B cell (primary cell): Measurements from ENCODE around the gene DPEP2. TPM values are rescaled to one million over a fixed set of nuclear protein-coding genes. Genes with fewer than 3 reads are reported as not detected.
"Not testable (repeated sequence)": the region's sequence is repeated elsewhere in the genome, so short reads cannot be mapped to it uniquely, and the experiment has no call there.

ENCODE experiments used
- ATAC-seq: fragments of 200-7000 bp; cut with Tn5 transposase; one replicate; pipeline ENCODE4 v1.10.0; 2021; ENCODE audit warnings: low read depth, mild to moderate bottlenecking, moderate number of reproducible peaks, moderate library complexity
- CTCF ChIA-PET: fragments of 350-600 bp; sonication (Branson Sonifier 250); formaldehyde crosslinking; loops from one replicate; lab custom pipeline; 2021; ENCODE audit warnings: antibody characterized with exemption, inconsistent platforms; lab: Charles Lee
- POLR2A ChIA-PET: fragments of 350-600 bp; sonication (Branson Sonifier 250); formaldehyde crosslinking; loops from one replicate; lab custom pipeline; 2021; ENCODE audit warnings: antibody characterized with exemption; lab: Charles Lee
- DNase-seq: peaks from one replicate; pipeline ENCODE4 v3.0.0; 2013
- H2AFZ ChIP-seq: 2 replicates; pipeline ENCODE4 v1.6.1; 2012; ENCODE audit warnings: mild to moderate bottlenecking, low read depth, low read length; ENCODE audit not compliant: insufficient read depth, poor library complexity, severe bottlenecking
- H3K27ac ChIP-seq, 2 donors: 1 replicate in 1 of 2; 2 replicates in 1 of 2; pipeline ENCODE4 v1.5.1; 2012 to 2013; ENCODE audit warnings: low read length in 2 of 2, mild to moderate bottlenecking in 2 of 2, moderate library complexity in 1 of 2
- H3K27me3 ChIP-seq, 4 experiments: fragments of 200-600 bp in 1 of 4; sonication (generic) in 1 of 4; replicated peaks in 1 of 4; 1 replicate in 2 of 4; 2 replicates in 2 of 4; pipeline versions ENCODE4 v1.6.1 to v1.7.0; 2013 to 2016; ENCODE audit warnings: low read length in 3 of 4, mild to moderate bottlenecking in 2 of 4, mixed read lengths in 1 of 4, moderate library complexity in 1 of 4; ENCODE audit not compliant: insufficient read depth in 4 of 4, control insufficient read depth in 3 of 4; ENCODE audit errors: control extremely low read depth in 1 of 4
- H3K36me3 ChIP-seq, 2 experiments: replicated peaks in 1 of 2; 1 replicate in 1 of 2; 2 replicates in 1 of 2; pipeline versions ENCODE4 v1.6.1 to v1.7.1; 2013; ENCODE audit warnings: low read length in 1 of 2; ENCODE audit not compliant: insufficient read depth in 2 of 2, control insufficient read depth in 1 of 2; ENCODE audit errors: control extremely low read depth in 1 of 2, extremely low read depth in 1 of 2
- H3K4me1 ChIP-seq, 2 donors: fragments of 200-600 bp in 1 of 2; sonication (generic) in 1 of 2; 1 replicate in 1 of 2; 2 replicates in 1 of 2; pipeline versions ENCODE4 v1.5.1 to v1.6.1; 2013 to 2017; ENCODE audit warnings: low read length in 2 of 2; ENCODE audit not compliant: control insufficient read depth in 2 of 2, insufficient read depth in 2 of 2
- H3K4me2 ChIP-seq: replicated peaks from 2 replicates; pipeline ENCODE3; 2012; ENCODE audit warnings: mild to moderate bottlenecking, low read depth, low read length; ENCODE audit not compliant: poor library complexity, severe bottlenecking
- H3K4me3 ChIP-seq, 5 experiments: fragments of 200-600 bp in 1 of 5; sonication (generic) in 1 of 5; 1 replicate in 3 of 5; 2 replicates in 2 of 5; pipeline versions ENCODE4 v1.5.1 to v1.7.0; 2011 to 2016; ENCODE audit warnings: low read length in 4 of 5, mild to moderate bottlenecking in 4 of 5, low read depth in 2 of 5, control low read depth in 1 of 5, moderate library complexity in 1 of 5; ENCODE audit not compliant: insufficient read depth in 1 of 5; ENCODE audit errors: control extremely low read depth in 1 of 5, extremely low read depth in 1 of 5
- H3K79me2 ChIP-seq: fragments of 200-600 bp; sonication (generic); one replicate; pipeline ENCODE4 v1.6.0; 2016; ENCODE audit warnings: low read length; ENCODE audit not compliant: control insufficient read depth, insufficient read depth
- H3K9ac ChIP-seq: fragments of 200-600 bp; sonication (generic); 2 replicates; pipeline ENCODE4 v1.6.1; 2017; ENCODE audit warnings: mild to moderate bottlenecking, low read length, moderate library complexity
- H3K9me3 ChIP-seq, 3 donors: one replicate each; pipeline versions ENCODE4 v1.6.1 to v1.7.1; 2013; ENCODE audit warnings: low read length in 2 of 3; ENCODE audit not compliant: control insufficient read depth in 2 of 3, insufficient read depth in 1 of 3; ENCODE audit errors: control extremely low read depth in 1 of 3
- H4K20me1 ChIP-seq: 2 replicates; pipeline ENCODE4 v1.6.0; 2012; ENCODE audit warnings: mild to moderate bottlenecking, low read length; ENCODE audit not compliant: insufficient read depth, control insufficient read depth, poor library complexity, severe bottlenecking
- H3K27ac Mint-ChIP-seq: one replicate; pipeline ENCODE4 v1.8.0; 2021; ENCODE audit warnings: mixed read lengths
- H3K27me3 Mint-ChIP-seq: one replicate; pipeline ENCODE4 v1.8.0; 2021; ENCODE audit warnings: mixed read lengths
- H3K4me1 Mint-ChIP-seq: one replicate; pipeline ENCODE4 v1.8.0; 2021; ENCODE audit warnings: mixed read lengths
- H3K4me3 Mint-ChIP-seq: one replicate; pipeline ENCODE4 v1.8.0; 2021; ENCODE audit warnings: mixed read lengths
- H3K9me3 Mint-ChIP-seq: one replicate; pipeline ENCODE4 v1.8.0; 2022; ENCODE audit warnings: mixed read lengths; ENCODE audit not compliant: insufficient read depth
- CTCF ChIP-seq: fragments of 200-600 bp; IDR thresholded peaks from one replicate; pipeline ENCODE4 v1.8.0; 2022; ENCODE audit warnings: antibody characterized with exemption, mild to moderate bottlenecking
- EZH2 ChIP-seq: IDR thresholded peaks from 2 replicates; pipeline ENCODE4 v1.6.1; 2012; ENCODE audit warnings: borderline replicate concordance, low read depth, mild to moderate bottlenecking, moderate library complexity, low read length; ENCODE audit not compliant: insufficient read depth, poor library complexity, severe bottlenecking
- WGBS: methylation state at CpG from one replicate; pipeline ENCODE4 v1.1.5; 2013; ENCODE audit warnings: missing lambda C conversion rate; ENCODE audit not compliant: insufficient coverage; 5-methylcytosine and 5-hydroxymethylcytosine counted together
- intact Hi-C: fragments of 100-400 bp; cut with micrococcal nuclease; formaldehyde crosslinking; loops from one replicate; pipeline ENCODE4 v1.10.0; 2022
- polyA plus RNA-seq: library from polyadenylated mRNA; depleted of rRNA; stranded (reverse); fragments of >200 nt; gene quantifications from 2 replicates; pipeline ENCODE4 v1.2.3, GENCODE V29; 2012
- total RNA-seq, 2 donors: library from RNA; stranded (reverse); fragments of 120-200 nt in 1 of 2; gene quantifications; 1 replicate in 1 of 2; 2 replicates in 1 of 2; pipeline versions ENCODE4 v1.2.3 to v1.2.4, GENCODE V29; 2013 to 2022

The DPEP2 gene
- total and polyA plus RNA-seq, 2 donors (not counting 1 experiment from before 2014, with no cell fraction given), result 123 to 150 TPM

- no peak for TF ChIP-seq EZH2
- no peak for TF ChIP-seq CTCF
- H3K9ac ChIP-seq, result no peak overlapping the region
- H3K4me3 ChIP-seq, result no peak overlapping the region
- H3K4me1 Mint-ChIP-seq, result peaks cover 18% of the 10 kb centered on the region
- H3K9me3 ChIP-seq, result no peaks in the 10 kb centered on the region
- no peak for ATAC-seq
- no peak overlapping the region for H3K27ac ChIP-seq
- no peaks in the 10 kb centered on the region for H4K20me1 ChIP-seq
- H2AFZ ChIP-seq, result no peak overlapping the region
- no peak overlapping the region for H3K4me3 Mint-ChIP-seq
- intact Hi-C loops, result no loop called here
- H3K36me3 ChIP-seq, result peaks cover 4 to 9% of the 10 kb centered on the region in 2 experiments
- ChIA-PET CTCF (no interaction called here), POLR2A (interaction anchor here (0.6 kb wide), 1 partner anchor 485 kb away, joined by 3 read pairs; no protein-coding TSS in a partner anchor)
- H3K27me3 ChIP-seq, result no peaks in the 10 kb centered on the region
- H3K4me2 ChIP-seq, result no peak overlapping the region
- peaks cover 22% of the 10 kb centered on the region for H3K79me2 ChIP-seq
- no peaks in the 10 kb centered on the region for H3K9me3 Mint-ChIP-seq
- H3K27ac Mint-ChIP-seq, result no peak overlapping the region
- H3K27me3 Mint-ChIP-seq, result no peaks in the 10 kb centered on the region
- peaks cover 12 to 21% of the 10 kb centered on the region in 2 donors for H3K4me1 ChIP-seq
- 100% methylated on average over 2 of the region's 2 CpGs for WGBS
- no peak for DNase-seq
Measured at GRCh38 chr16:68033101-68033500, 33.8 kb upstream of the DPEP2 start.

GRCh38 chr16:68031951-68032350 lies 32.7 kb upstream of the DPEP2 start:
- POLR2A ChIA-PET, result no interaction called here
- no peak overlapping the region for H3K27ac ChIP-seq
- H3K4me3 ChIP-seq, result no peak overlapping the region
- no peaks in the 10 kb centered on the region for H3K27me3 ChIP-seq
- H3K27ac Mint-ChIP-seq, result no peak overlapping the region
- CTCF ChIA-PET, result interaction anchor here (0.7 to 1.9 kb wide), 2 partner anchors 9 to 10 kb away, joined by 5 read pairs; no protein-coding TSS in a partner anchor
- no peaks in the 10 kb centered on the region for H3K27me3 Mint-ChIP-seq
- no peak for TF ChIP-seq EZH2
- no peak for TF ChIP-seq CTCF
- peaks cover 9% of the 10 kb centered on the region for H3K4me1 Mint-ChIP-seq
- H3K9me3 Mint-ChIP-seq, result no peaks in the 10 kb centered on the region
- no peak overlapping the region for H3K4me3 Mint-ChIP-seq
- H3K4me2 ChIP-seq, result no peak overlapping the region
- H3K36me3 ChIP-seq, result peaks cover 4 to 13% of the 10 kb centered on the region in 2 experiments
- H3K4me1 ChIP-seq, result peaks cover 4 to 11% of the 10 kb centered on the region in 2 donors
- H4K20me1 ChIP-seq, result no peaks in the 10 kb centered on the region
- ATAC-seq (no peak), DNase-seq (no peak)
- intact Hi-C loops, result no loop called here
- H3K9ac ChIP-seq, result no peak overlapping the region
- no peak overlapping the region for H2AFZ ChIP-seq
- WGBS, result 100% methylated on average over 2 of the region's 2 CpGs
- H3K79me2 ChIP-seq, result peaks cover 29% of the 10 kb centered on the region
- H3K9me3 ChIP-seq, result no peaks in the 10 kb centered on the region

GRCh38 chr16:68030108-68030507 lies 30.8 kb upstream of the DPEP2 start:
- POLR2A ChIA-PET, result not testable (repeated sequence)

More at GRCh38 chr16:68030108-68030507, 30.8 kb upstream of the DPEP2 start:
- H3K9me3 ChIP-seq, H4K20me1 ChIP-seq, H3K4me3 Mint-ChIP-seq, H3K9ac ChIP-seq, H3K4me1 Mint-ChIP-seq, H3K27ac Mint-ChIP-seq, H3K27me3 ChIP-seq, H3K9me3 Mint-ChIP-seq, H3K27me3 Mint-ChIP-seq, H3K27ac ChIP-seq, ATAC-seq, H2AFZ ChIP-seq, DNase-seq, CTCF ChIA-PET, intact Hi-C loops, H3K4me3 ChIP-seq, H3K4me2 ChIP-seq, H3K4me1 ChIP-seq: not testable (repeated sequence)
- Histone ChIP-seq H3K79me2 (peaks cover 24% of the 10 kb centered on the region), H3K36me3 (peaks cover 4 to 18% of the 10 kb centered on the region in 2 experiments)
- 93% methylated on average over 3 of the region's 6 CpGs for whole genome bisulfite sequencing
